ENCODE data around the gene ERAP2.

ERAP2 gene

GRCh38 chr5:96851312-96852062 lies 24.8 kb upstream of the ERAP2 start:
- Histone ChIP-seq H3K9me3 (ENCODE audit: severe bottlenecking) (peaks cover 4% of the 10 kb centered on the region), H3K27me3 (ENCODE audit: insufficient read depth, low read depth, severe bottlenecking) (no peaks in the 10 kb centered on the region), H3K27ac (no peak overlapping the region), H3K36me3 (no peaks in the 10 kb centered on the region), H3K4me3 (ENCODE audit: low read depth, low read length) (no peak overlapping the region)
- no peak for DNase-seq
- TF ChIP-seq, protein P1, sequence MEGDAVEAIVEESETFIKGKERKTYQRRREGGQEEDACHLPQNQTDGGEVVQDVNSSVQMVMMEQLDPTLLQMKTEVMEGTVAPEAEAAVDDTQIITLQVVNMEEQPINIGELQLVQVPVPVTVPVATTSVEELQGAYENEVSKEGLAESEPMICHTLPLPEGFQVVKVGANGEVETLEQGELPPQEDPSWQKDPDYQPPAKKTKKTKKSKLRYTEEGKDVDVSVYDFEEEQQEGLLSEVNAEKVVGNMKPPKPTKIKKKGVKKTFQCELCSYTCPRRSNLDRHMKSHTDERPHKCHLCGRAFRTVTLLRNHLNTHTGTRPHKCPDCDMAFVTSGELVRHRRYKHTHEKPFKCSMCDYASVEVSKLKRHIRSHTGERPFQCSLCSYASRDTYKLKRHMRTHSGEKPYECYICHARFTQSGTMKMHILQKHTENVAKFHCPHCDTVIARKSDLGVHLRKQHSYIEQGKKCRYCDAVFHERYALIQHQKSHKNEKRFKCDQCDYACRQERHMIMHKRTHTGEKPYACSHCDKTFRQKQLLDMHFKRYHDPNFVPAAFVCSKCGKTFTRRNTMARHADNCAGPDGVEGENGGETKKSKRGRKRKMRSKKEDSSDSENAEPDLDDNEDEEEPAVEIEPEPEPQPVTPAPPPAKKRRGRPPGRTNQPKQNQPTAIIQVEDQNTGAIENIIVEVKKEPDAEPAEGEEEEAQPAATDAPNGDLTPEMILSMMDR (IDR thresholded peaks at IDR 0.05; ENCODE audit: low read depth, low read length) = no peak

GRCh38 chr5:96852759-96853158 lies 23.5 kb upstream of the ERAP2 start:
- no peak overlapping the region for H3K27ac ChIP-seq
- TF ChIP-seq, protein P1 (IDR thresholded peaks at IDR 0.05; ENCODE audit: low read depth, low read length) = no peak
- no peak overlapping the region for H3K4me3 ChIP-seq (ENCODE audit: low read depth, low read length)
- no peak for DNase-seq
- no peaks in the 10 kb centered on the region for H3K36me3 ChIP-seq
- no peaks in the 10 kb centered on the region for H3K27me3 ChIP-seq (ENCODE audit: insufficient read depth, low read depth, severe bottlenecking)
- peaks cover 4% of the 10 kb centered on the region for H3K9me3 ChIP-seq (ENCODE audit: severe bottlenecking)

- H3K9me3 ChIP-seq (ENCODE audit: severe bottlenecking) = peaks cover 4% of the 10 kb centered on the region
- TF ChIP-seq, protein P1 (IDR thresholded peaks at IDR 0.05; ENCODE audit: low read depth, low read length) = no peak
- no peaks in the 10 kb centered on the region for H3K27me3 ChIP-seq (ENCODE audit: insufficient read depth, low read depth, severe bottlenecking)
- H3K27ac ChIP-seq = no peak overlapping the region
- H3K4me3 ChIP-seq (ENCODE audit: low read depth, low read length) = no peak overlapping the region
- no peak for DNase-seq
- no peaks in the 10 kb centered on the region for H3K36me3 ChIP-seq
Observed at GRCh38 chr5:96854067-96854466, 22.2 kb upstream of the ERAP2 start.

- no peak overlapping the region for H3K27ac ChIP-seq
- H3K27me3 ChIP-seq (ENCODE audit: insufficient read depth, low read depth, severe bottlenecking) = no peaks in the 10 kb centered on the region
- no peak for DNase-seq
- no peaks in the 10 kb centered on the region for H3K36me3 ChIP-seq
- no peaks in the 10 kb centered on the region for H3K9me3 ChIP-seq (ENCODE audit: severe bottlenecking)
- TF ChIP-seq, protein P1 (IDR thresholded peaks at IDR 0.05; ENCODE audit: low read depth, low read length) = no peak
- no peak overlapping the region for H3K4me3 ChIP-seq (ENCODE audit: low read depth, low read length)
Observed at GRCh38 chr5:96855031-96855872, 21.0 kb upstream of the ERAP2 start.

GRCh38 chr5:96856371-96856770 lies 19.9 kb upstream of the ERAP2 start:
- no peak for DNase-seq
- Histone ChIP-seq H3K4me3 (ENCODE audit: low read depth, low read length) (no peak overlapping the region), H3K36me3 (no peaks in the 10 kb centered on the region), H3K9me3 (ENCODE audit: severe bottlenecking) (no peaks in the 10 kb centered on the region), H3K27me3 (ENCODE audit: insufficient read depth, low read depth, severe bottlenecking) (no peaks in the 10 kb centered on the region), H3K27ac (no peak overlapping the region)
- TF ChIP-seq, protein P1 (IDR thresholded peaks at IDR 0.05; ENCODE audit: low read depth, low read length) = no peak
